Peyer's patch (tissue), 4 donors: ENCODE results near the gene TNNT2.

Source experiments
- POLR2A ChIP-seq, 2 donors: fragments of 450-650 bp; IDR thresholded peaks; one replicate each; pipeline ENCODE4 v1.5.1; 2017; ENCODE audit warnings: antibody characterized with exemption in 2 of 2, mild to moderate bottlenecking in 2 of 2, moderate library complexity in 2 of 2
- TF ChIP-seq, protein P1 (sequence below), 6 experiments: fragments of 450-650 bp in 4 of 6; fragments of 200-600 bp in 2 of 6; sonication (generic) in 1 of 6; IDR thresholded peaks; one replicate each; pipeline ENCODE4 v1.5.1; 2017 to 2019; ENCODE audit warnings: antibody characterized with exemption in 6 of 6, mild to moderate bottlenecking in 3 of 6, moderate library complexity in 1 of 6

DNA sequence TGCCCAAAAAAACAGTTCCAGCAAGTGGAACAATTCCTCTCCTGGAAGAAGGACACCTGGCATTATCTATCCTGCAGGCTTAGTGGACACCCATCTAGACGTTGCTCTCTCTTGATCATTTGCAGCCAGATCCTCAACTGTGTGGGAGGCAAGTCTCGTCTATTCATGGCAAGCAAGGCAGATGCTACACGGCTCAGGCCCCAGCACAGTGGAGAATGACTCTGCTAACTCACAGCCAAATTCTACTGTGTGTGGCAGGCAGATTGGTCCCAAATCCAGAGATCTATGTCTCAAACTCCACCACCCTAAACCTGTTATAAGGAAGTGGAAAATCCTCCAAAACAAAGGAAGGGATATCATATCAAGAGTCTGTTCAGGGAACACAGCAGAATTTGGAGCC lies 7.0 kb downstream of the TNNT2 start:
- TF ChIP-seq, protein P1, sequence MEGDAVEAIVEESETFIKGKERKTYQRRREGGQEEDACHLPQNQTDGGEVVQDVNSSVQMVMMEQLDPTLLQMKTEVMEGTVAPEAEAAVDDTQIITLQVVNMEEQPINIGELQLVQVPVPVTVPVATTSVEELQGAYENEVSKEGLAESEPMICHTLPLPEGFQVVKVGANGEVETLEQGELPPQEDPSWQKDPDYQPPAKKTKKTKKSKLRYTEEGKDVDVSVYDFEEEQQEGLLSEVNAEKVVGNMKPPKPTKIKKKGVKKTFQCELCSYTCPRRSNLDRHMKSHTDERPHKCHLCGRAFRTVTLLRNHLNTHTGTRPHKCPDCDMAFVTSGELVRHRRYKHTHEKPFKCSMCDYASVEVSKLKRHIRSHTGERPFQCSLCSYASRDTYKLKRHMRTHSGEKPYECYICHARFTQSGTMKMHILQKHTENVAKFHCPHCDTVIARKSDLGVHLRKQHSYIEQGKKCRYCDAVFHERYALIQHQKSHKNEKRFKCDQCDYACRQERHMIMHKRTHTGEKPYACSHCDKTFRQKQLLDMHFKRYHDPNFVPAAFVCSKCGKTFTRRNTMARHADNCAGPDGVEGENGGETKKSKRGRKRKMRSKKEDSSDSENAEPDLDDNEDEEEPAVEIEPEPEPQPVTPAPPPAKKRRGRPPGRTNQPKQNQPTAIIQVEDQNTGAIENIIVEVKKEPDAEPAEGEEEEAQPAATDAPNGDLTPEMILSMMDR (IDR thresholded peaks at IDR 0.05), result no peak
- TF ChIP-seq POLR2A (IDR thresholded peaks at IDR 0.05), result no peak
